BJ (cell line): ENCODE data around the gene TRIM24. TPM values are rescaled to one million over a fixed set of nuclear protein-coding genes. Genes with fewer than 3 reads are reported as not detected.

Source experiments
- CTCF ChIA-PET: fragments of 350-600 bp; formaldehyde crosslinking; extraction: SDS; loops from one replicate; lab custom pipeline; 2021; ENCODE audit warnings: antibody characterized with exemption, inconsistent platforms; lab: Yijun Ruan, JAX
- POLR2A ChIA-PET: fragments of 300-600 bp; sonication (Branson Sonifier 250); formaldehyde crosslinking; extraction: SDS; loops from one replicate; lab custom pipeline; 2021; ENCODE audit warnings: antibody characterized with exemption; lab: Charles Lee
- DNase-seq: peaks from one replicate; pipeline ENCODE4 v3.0.0-alpha.2; 2011; ENCODE audit warnings: low read depth
- H3K27me3 ChIP-seq: 2 replicates; pipeline ENCODE4 v1.6.0; 2011; ENCODE audit warnings: low read length; ENCODE audit not compliant: control insufficient read depth, insufficient read depth
- H3K36me3 ChIP-seq: 2 replicates; pipeline ENCODE4 v1.5.1; 2011; ENCODE audit warnings: low read length; ENCODE audit not compliant: control insufficient read depth, insufficient read depth
- H3K4me3 ChIP-seq: 2 replicates; pipeline ENCODE4 v1.5.1; 2011; ENCODE audit warnings: low read depth, mild to moderate bottlenecking, control low read depth, low read length
- polyA plus RNA-seq: library from polyadenylated mRNA; depleted of rRNA; stranded (reverse); fragments of >200 nt; gene quantifications from 2 replicates; pipeline ENCODE4 v1.2.3, GENCODE V29; 2011
- TF ChIP-seq, protein P1 (sequence below): IDR thresholded peaks from 2 replicates; pipeline ENCODE4 v1.5.1; 2011; ENCODE audit warnings: low read depth, mild to moderate bottlenecking, control low read depth, inconsistent platforms, low read length, moderate library complexity; ENCODE audit not compliant: insufficient read depth

Gene TRIM24
- polyA plus RNA-seq, 1 experiment: 4.2 TPM

- no peak for DNase-seq
- no peak overlapping the region for H3K4me3 ChIP-seq
- ChIA-PET CTCF (no interaction called here), POLR2A (no interaction called here)
- no peaks in the 10 kb centered on the region for H3K27me3 ChIP-seq
- peaks cover 3% of the 10 kb centered on the region; the same call in 1 of the 2 replicates for H3K36me3 ChIP-seq
- TF ChIP-seq, protein P1, sequence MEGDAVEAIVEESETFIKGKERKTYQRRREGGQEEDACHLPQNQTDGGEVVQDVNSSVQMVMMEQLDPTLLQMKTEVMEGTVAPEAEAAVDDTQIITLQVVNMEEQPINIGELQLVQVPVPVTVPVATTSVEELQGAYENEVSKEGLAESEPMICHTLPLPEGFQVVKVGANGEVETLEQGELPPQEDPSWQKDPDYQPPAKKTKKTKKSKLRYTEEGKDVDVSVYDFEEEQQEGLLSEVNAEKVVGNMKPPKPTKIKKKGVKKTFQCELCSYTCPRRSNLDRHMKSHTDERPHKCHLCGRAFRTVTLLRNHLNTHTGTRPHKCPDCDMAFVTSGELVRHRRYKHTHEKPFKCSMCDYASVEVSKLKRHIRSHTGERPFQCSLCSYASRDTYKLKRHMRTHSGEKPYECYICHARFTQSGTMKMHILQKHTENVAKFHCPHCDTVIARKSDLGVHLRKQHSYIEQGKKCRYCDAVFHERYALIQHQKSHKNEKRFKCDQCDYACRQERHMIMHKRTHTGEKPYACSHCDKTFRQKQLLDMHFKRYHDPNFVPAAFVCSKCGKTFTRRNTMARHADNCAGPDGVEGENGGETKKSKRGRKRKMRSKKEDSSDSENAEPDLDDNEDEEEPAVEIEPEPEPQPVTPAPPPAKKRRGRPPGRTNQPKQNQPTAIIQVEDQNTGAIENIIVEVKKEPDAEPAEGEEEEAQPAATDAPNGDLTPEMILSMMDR: no peak
These were observed 105.0 kb downstream of the TRIM24 start for GRCh38 chr7:138565071-138565450.

DNA sequence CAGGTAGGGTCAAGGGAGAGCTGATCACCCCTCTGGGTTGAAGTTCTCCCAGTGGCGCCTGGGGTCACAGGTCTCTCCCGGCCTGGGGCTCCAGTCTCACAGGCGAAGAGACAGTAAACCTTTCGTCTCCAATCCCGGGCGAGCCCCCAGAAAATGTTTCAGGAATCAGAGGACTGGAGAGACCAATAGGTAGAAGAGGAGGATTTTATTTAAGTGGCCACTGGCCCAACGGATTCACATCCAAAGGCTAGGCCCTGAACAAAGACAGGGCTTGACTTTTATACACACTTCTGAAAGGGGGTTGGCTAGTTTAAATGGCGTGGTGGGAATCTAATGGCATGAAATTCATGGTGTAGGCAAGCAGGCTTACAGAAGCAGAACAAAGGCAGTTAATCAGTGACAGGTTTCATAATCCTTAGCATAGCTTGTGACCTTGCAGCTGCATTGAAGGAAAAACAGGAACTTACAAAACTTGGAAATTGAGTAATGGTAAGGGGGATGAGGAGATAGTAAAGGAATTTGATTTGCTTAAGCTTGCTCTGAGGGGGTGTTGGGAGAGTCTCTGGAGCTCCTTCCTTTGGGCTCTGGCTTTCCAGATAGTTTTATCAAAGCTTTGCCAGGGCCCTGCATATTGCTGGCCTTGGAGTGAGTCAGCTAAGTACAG lies 105.5 kb downstream of the TRIM24 start:
- peaks cover 3% of the 10 kb centered on the region; the same call in 1 of the 2 replicates for H3K36me3 ChIP-seq
- CTCF ChIA-PET: no interaction called here
- no peak for DNase-seq
- H3K4me3 ChIP-seq: no peak overlapping the region
- POLR2A ChIA-PET: no interaction called here
- no peaks in the 10 kb centered on the region for H3K27me3 ChIP-seq
- TF ChIP-seq, protein P1: no peak

DNA sequence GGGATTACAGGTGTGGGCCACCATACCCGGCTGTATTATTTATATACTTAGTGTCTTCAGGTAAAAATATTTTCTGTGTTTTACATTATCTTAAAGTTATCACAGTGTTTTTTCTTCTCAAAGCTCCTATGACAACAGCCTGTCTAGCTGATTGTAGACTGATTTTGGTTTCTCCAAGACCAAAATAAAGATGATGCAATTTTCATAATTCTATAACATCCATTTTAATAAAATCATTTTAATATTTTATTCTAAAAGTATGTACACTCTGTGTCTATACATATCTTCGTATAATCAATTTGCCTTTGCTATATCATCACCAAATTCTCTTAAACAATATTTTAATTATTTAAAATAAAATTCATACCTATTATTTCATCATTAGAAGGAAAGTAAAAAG lies 108.6 kb downstream of the TRIM24 start:
- Histone ChIP-seq H3K27me3 (no peaks in the 10 kb centered on the region), H3K4me3 (no peak overlapping the region), H3K36me3 (peaks cover 1% of the 10 kb centered on the region; the same call in 1 of the 2 replicates)
- TF ChIP-seq, protein P1: no peak
- ChIA-PET CTCF (no interaction called here), POLR2A (no interaction called here)
- DNase-seq: no peak

GRCh38 chr7:138569418-138569817 lies 109.4 kb downstream of the TRIM24 start:
- Histone ChIP-seq H3K4me3 (no peak overlapping the region), H3K36me3 (peaks cover 1% of the 10 kb centered on the region; the same call in 1 of the 2 replicates), H3K27me3 (no peaks in the 10 kb centered on the region)
- TF ChIP-seq, protein P1: no peak
- ChIA-PET POLR2A (no interaction called here), CTCF (no interaction called here)
- no peak for DNase-seq

DNA sequence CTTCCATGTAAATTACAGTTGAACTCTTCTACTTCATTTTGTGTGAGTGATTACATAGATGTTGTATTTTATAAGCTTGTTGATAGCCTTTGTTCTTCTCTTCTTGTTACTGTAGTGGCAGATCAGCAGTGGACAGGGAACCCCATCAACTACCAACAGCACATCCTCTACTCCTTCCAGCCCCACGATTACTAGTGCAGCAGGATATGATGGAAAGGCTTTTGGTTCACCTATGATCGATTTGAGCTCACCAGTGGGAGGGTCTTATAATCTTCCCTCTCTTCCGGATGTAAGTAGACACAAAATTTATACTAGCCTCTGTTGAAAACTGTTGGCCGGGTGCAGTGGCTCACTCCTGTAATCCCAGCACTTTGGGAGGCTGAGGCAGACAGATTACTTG lies 110.7 kb downstream of the TRIM24 start:
- no peak overlapping the region for H3K4me3 ChIP-seq
- H3K36me3 ChIP-seq: no peaks in the 10 kb centered on the region
- TF ChIP-seq, protein P1: no peak
- ChIA-PET CTCF (no interaction called here), POLR2A (no interaction called here)
- no peaks in the 10 kb centered on the region for H3K27me3 ChIP-seq
- DNase-seq: no peak
